NCI-H2227 treated with DMSO at 0.1 percent for 48 hours (cell line): ENCODE results near the gene ESYT2.

ENCODE experiments used
- DNase-seq: peaks from one replicate; lab custom pipeline; 2025; lab: John Stamatoyannopoulos, UW

ESYT2 gene

DNA sequence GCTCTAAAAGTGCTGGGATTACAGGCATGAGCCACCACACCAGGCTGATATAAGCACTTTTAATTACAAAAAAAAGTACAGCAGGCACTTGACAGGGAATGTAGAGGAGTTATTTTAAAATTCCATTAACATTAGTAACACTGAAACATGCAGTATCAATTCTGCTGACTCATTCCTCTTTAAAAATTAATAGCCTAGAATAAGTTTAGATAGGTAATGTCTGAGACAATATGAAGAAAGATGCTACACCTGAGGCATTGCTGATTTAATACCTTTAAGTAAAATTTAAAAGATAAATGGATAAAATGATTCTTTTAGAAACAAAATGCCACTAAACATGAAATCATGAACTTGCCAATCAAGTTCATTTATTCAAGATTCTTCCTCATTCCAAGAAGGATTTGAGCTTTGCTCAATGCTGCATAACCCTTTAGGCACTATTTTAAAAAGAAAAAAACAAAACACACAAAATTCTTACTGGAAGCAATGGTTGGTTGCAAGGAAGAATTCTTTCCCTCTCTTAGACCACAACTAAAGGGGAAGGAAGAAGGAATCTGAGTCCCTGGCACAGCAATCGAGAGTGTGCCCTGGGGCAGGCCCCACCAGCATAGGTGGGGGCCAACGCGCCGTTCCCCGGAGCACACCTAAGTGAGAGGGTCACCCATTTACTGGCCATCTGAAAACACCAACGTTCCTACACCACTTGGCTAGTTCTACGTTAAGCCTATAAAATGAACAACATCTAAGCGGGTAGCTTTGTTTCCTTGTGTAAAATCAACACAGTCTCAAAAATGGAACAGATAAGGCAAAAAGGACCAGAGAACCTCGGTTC, 26.6 kb downstream of the ESYT2 start:
- no peak for DNase-seq

DNA sequence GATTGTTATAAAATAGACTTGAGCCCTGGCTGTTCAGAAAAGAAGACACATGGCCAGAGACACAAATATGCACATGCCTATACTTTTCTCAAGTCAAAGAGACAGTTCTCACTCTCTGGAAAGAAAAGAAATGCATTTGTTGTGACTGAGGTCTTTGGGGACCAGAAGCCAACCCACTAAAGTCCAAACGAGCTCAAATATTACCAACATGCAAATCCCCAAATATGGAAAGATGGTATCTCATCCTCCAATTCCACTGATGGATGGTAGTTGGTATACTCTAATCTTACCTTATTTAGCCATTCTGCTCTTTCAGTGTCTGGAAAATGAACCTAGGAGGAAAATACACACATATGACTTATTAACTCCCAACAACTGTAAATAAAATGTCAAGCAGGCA, 30.6 kb downstream of the ESYT2 start:
- DNase-seq: no peak

GRCh38 chr7:158796667-158797066, 32.6 kb downstream of the ESYT2 start:
- DNase-seq: no peak

DNA sequence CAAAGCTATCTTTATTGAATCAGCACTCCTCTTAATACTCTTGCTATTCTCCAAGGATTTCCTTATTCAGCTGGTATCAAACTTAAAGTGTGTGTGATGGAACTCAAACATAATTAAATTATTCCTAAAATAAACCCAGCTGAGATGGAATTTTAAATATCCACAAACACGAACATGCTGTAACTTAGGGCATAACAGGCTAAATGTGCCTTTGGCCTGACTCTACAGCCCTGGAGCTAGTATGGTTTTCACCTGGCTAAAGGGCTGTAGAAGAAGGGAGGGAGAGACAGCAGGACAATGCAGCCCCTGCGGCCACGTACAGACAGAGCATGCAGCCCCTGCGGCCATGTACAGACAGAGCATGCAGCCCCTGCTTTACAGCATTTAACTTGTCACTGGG, 34.0 kb downstream of the ESYT2 start:
- no peak for DNase-seq

GRCh38 chr7:158791107-158791506, 38.2 kb downstream of the ESYT2 start:
- DNase-seq: no peak

DNA sequence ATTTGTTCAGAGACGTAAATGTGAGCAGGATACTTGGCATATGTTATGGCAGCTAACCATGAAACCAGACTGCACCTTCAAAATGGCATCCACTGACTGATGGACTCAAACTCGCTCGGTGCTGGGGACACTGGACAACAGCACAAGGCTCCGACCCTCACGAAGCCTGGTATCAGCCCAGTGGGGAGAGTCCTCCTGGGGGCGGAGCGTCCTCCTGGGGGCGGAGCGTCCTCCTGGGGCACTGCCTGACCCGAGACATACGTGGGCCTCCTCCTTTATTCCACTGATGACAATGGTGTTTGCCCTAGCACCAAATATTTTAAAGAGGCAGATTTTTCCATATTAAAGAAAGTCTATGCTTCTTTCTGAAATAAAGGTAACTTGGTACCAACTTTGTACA, 39.5 kb downstream of the ESYT2 start:
- DNase-seq: no peak

DNA sequence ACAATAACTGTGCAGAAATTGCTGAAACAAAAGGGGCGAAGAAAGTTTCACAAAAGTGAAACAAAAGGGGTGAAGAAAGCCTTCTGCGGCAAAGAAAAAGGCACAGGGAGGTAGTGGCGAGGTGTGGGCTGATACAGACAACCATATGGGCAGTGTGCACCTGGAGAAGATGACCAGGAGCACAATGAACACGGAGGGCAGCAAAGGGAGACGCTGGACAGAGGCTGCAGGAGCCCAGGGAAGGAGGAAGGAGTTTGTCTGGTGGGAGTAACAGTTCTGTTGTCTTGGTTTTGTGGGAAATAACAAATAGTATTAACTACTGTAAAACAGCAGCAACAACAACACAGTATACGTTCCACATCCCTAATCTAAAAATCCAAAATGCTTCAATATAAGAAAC, 42.4 kb downstream of the ESYT2 start:
- no peak for DNase-seq

DNA sequence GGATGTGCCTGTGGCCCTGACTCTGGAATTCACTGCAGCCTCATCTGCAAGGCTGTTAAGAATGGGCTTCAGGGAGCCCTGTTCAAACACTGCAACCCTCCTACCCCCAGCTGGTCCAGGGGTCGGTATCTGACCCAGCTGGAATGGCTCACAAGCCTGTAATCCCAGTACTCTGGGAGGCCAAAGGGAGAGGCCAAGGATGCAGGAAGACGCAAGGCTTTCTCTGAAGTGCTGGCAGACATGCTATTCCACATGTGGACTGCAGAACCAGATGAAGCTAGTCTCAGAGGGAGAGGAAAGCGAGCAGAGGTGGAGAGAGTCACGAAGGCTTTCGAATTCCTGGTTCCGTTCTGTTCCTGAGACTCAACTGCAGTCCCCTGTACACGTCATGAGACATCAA, 45.0 kb downstream of the ESYT2 start:
- DNase-seq: no peak

DNA sequence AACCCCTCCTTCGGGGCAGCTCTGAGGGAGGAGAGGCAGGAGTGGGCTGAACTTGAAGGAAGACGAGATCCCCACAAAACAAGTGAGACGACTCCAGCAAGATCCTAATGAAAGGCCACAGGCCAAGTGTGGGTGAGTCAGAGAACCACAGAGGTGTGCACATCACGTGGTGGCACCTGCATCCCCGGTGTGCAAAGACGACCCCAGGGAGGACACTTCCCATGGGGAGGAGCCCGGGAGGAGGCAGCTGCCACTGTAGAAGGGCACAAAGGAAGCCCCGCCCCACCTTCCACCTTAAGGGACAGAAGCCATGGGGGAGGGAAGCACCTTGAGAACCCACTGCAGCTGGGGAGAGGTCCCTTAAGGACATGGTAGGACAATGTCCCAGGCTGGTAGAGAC, 45.7 kb downstream of the ESYT2 start:
- no peak for DNase-seq

DNA sequence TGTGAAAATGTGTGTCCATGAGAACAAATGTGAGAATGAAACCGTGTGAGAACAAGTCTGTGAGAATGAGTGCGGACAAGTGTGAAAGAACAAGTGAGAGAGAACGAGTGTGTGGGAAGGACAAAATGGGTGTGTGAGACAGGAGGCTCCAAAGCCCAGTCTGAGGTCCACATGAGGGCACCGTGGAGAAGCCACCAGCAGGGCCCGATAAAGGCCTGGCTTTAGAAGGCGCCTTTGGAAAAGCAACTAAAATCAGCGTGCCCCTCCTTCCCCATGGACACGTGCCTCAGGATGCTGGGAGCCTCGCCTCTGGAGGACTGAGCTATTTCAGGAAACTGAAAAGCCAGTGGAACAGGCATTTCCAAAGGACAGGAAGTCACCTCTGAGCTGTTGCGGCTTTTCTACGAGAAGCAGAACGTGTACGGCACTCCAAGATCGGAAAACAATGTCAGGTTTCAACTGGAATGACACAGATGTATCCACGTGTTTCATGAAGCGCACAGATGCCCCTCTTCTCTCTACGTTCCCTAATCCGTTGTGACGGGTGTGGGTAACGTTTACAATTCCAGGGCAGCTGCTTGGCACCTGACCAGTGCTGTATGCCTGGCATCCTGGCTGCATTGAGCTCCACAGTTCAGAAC, 46.4 kb downstream of the ESYT2 start:
- DNase-seq: no peak

DNA sequence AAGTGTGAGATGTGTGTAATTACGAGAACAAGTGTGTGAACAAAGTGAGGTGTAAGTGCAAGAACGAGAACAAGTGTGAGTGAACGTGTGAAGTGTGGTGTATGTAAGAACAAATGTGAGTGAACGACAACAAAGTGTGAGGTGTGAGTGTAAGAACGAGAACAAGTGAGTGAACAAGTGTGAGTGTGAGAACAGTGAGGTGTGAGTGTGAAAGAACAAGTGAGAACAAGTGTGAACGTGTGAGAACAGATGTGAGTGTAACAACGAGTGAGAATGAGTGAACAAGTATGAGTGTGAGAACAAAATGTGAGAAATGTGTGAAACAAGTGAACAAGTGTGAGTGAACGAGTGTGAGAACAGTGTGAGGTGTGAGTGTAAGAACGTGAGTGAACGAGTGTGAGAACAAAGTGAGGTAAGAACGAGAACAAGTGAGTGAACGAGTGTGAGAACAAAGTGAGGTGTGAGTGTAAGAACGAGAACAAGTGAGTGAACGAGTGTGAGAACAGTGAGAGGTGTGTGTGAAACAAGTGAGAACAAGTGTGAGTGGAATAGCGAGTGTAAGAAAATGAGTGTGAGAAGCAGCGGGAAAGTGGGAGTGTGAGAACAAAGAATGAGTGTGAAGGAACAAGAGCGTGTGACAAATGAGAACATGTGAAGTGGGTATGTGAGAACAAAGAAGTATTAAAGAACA, 47.2 kb downstream of the ESYT2 start:
- DNase-seq: no peak

DNA sequence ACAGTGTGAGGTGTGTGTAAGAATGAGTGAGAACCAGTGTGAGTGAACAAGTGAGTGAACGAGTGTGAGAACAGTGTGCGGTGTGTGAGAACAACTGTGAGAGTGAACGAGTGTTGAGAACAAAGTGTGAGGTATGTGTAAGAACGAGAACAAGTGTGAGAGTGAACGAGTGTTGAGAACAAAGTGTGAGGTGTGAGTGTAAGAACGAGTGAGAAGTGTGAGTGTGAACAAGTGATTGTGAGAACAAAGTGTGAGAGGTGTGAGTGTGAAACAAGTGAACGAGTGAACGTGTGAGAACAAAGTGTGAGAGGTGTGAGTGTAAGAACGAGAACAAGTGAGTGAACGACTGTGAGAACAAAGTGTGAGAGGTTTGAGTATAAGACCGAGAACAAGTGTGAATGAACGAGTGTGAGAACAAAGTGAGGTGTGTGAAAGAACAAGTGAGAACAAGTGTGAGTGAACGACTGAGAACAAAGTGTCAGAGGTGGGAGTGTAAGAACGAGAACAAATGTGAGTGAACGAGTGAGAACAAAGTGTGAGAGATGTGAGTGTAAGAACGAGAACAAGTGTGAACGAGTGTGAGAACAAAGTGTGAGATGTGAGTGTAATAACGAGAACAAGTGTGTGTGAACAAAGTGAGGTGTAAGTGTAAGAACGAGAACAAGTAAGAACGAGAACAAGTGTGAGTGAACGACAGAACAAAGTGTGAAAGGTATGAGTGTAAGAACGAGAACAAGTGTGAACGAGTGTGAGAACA, 47.9 kb downstream of the ESYT2 start:
- no peak for DNase-seq

DNA sequence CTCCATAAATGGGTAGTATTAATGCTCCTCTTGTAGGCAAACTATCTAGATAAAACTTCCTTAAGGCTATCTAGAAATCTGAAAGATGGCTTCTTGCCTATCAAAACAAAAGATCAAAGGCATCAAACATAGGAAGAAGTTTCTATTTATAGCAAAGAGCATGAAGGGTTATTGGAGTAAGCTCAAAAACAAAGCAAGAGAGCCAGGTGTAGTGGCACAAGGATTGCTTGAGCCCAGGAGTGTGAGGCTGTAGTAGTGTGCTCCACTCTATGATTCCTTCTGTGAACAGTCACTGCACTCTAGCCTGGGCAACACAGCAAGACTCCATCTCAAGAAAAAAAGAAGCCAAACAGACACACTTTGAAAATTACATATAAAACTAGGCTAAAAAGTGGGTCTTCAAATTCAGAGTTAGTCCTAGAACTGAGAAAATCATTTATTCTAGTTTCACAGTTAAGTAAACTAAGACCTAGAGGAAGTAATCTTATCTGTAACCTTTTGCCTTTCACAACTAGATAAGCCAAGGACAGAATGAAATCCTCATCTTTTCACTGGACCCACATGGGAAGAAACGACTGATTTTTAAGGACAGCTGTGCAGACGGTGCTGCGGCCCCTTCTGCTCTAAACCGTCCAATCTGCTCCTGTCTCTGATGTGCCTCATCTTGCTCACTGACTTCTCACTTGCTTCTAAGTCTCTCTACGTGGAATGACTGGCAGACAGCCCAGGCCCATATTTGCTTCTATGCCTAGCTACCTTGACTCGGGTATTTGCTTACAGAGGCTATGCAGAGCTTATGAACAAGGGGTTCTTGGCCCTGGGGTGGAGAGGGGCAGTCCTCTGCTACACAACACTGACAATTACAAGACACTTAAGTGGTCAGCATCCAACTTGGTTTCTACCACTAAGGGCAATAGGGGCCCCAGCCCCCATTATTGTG, 50.0 kb downstream of the ESYT2 start:
- DNase-seq: no peak

DNA sequence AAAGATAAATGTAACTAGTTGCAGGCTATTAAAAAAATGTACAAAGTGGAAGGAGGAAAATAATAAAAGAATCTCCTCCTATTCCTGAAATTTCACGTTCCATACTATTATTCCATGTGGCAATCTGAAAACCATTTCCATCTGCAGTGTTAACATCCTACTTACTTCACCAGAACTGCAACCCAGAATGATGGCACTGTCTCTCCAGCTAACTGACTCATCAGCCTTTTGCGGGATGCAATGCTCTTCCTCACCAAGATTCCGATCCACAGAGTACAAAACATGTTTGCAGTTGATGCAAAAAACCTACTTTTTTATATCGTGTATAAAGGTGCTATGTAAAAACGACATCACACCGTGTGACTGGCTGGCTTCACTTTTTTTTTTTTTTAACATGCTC, 50.8 kb downstream of the ESYT2 start:
- no peak for DNase-seq

GRCh38 chr7:158777793-158778192, 51.5 kb downstream of the ESYT2 start:
- no peak for DNase-seq

GRCh38 chr7:158776474-158776873, 52.8 kb downstream of the ESYT2 start:
- DNase-seq: no peak

DNA sequence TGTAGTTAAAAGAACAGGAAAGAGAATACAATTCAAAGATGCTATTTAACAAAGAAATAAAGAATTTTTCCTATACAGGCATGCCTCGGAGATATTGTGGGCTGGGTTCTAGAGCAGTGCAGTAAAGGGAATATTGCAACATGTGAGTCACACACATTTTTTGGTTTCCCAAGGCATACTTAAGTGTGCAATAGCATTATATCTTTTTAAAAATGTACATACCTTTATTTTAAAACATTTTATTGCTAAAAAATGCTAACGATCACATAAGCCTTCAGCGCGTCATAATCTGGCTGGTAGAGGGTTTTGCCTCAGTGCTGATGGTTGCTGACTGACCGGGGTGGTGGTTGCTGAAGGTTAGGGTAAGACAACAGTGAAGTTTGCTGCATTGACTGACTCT, 54.4 kb downstream of the ESYT2 start:
- no peak for DNase-seq

GRCh38 chr7:158772916-158773315, 56.4 kb downstream of the ESYT2 start:
- DNase-seq: no peak

DNA sequence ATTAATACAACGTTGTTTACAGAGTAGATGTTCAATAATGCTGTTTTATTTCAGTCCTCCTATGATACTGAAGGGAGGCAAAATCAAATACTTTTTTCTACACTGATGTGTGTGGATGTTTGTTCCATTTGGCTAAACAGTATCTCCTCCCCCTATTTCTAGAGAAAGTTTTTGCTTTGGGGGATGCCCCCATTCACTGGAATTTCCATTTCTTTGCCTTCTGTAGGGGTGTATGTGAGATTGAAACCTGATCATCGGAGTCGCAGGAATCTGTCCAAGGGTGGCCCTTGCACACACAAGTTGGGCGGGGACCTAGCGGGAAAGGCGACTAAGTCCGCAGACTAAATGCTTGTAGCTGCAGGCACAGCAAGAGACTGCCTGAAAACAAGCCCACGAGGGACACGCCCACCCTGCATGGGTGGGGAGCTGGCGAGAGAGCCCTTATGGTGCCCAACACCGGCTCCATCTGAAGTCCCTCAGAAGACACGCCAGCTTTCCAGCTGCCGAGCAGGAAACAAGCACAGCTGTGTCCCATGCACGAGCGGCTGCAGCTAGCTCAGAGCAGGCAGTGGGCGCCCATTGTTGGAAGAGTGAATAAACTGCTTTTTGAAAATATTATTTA, 58.0 kb downstream of the ESYT2 start:
- no peak for DNase-seq

DNA sequence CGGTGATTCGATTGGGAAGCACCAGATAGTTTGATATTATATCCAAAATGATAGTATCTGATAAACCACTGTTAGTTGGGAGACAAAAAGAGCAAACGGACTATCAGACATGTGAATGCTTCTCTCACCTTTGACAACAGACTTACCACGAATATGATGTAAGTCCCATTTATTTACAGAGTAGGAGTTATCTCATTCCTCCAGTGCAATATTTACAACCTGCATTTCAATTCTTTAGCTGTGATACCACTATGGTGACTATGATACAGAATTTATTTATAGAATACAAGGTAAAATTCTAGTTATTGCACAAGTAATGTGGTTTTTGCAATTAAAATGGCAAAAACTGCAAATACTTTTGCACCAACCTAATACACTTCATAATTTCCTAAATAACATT, 61.6 kb downstream of the ESYT2 start:
- DNase-seq: no peak
